ENCODE data around the gene EIF2B1. TPM values are rescaled to one million over a fixed set of nuclear protein-coding genes. Genes with fewer than 3 reads are reported as not detected.

Gene EIF2B1
- total and polyA plus RNA-seq, 9 of the 15 experiments (the other 6 are each of a cell fraction or from before 2014, with no cell fraction given) = 35.7 to 195 (median 67.8) TPM

DNA sequence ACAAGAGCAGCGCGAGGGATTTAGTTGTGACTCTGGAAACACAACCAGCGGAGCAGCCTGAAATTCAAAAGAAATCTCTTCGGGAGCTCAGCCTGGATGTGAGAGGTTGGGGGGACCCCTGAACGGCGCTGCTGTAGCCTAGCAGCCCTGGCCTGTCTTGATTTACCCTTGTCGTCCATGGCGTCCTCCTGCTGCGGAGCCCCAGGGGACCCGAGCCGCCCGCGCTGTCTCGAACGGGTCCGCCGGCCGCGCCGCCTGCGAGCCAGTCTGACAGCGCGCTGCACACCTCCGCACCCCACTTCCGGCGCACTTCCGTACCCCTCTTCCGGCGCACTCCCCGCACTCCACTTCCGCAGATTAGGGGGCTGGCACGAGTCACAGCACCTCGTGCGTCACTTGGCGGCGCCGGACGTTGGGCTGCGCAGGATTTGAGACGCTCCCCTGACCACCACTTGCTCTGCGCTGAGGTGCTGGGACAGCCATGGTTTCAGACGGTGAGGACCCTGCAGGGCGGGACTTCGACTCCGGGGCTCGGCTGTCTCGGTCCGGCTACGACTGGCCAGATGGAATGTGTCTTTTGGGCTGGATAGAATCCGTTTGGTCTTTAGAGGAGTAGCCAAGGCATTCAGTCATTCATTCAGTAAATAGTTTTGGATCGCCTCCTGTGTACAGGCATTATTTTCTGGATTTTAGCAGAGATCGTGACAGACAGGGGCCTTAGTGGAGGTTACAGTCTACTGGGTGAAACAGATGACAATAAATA lies at the start of gene EIF2B1, which contains the start of gene GTF2H3 (continued):
- TF ChIP-seq PPARD (CRISPR knock-in tag; IDR thresholded peaks at IDR 0.05) = no peak
- peak; percentile 93 for TF ChIP-seq SMAD1 (IDR thresholded peaks at IDR 0.05; ENCODE audit: low read depth, low read length, partially characterized antibody)
- TF ChIP-seq CC2D1A (IDR thresholded peaks at IDR 0.05) = no peak; the same call in 1 of the 2 replicates
- TF ChIP-seq PHF21A (IDR thresholded peaks at IDR 0.05; ENCODE audit: borderline replicate concordance, low read depth) = peak; percentile 13; the same call in 1 of the 2 replicates
- TF ChIP-seq ZBTB1 (CRISPR knock-in tag; IDR thresholded peaks at IDR 0.05; ENCODE audit: borderline replicate concordance, low read depth) = peak; percentile 45; the same call in 1 of the 2 replicates
- TF ChIP-seq, protein P1, sequence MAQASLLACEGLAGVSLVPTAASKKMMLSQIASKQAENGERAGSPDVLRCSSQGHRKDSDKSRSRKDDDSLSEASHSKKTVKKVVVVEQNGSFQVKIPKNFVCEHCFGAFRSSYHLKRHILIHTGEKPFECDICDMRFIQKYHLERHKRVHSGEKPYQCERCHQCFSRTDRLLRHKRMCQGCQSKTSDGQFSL (CRISPR knock-in tag; IDR thresholded peaks at IDR 0.05) = no peak
- TF ChIP-seq, protein P1 (tag; IDR thresholded peaks at IDR 0.05) = no peak
- no peak; a peak in 1 of 4 replicates for TF ChIP-seq RAD21 (CRISPR knock-in tag; conservative IDR thresholded peaks at IDR 0.05 in 1 of 2, IDR thresholded peaks at IDR 0.05 in 1 of 2)
- no peak for TF ChIP-seq RUNX1 (IDR thresholded peaks at IDR 0.05; ENCODE audit: low read depth)
- TF ChIP-seq TAF7 (tag; IDR thresholded peaks at IDR 0.05) = peak; percentile 83
- no peak for TF ChIP-seq ZNF644 (tag; IDR thresholded peaks at IDR 0.05; ENCODE audit: low read depth)
- peak; percentile 91 for TF ChIP-seq SAP30 (IDR thresholded peaks at IDR 0.05; ENCODE audit: borderline replicate concordance, insufficient read depth, low read depth, low read length, poor library complexity, severe bottlenecking)
- TF ChIP-seq JUNB (CRISPR knock-in tag; conservative IDR thresholded peaks at IDR 0.05) = no peak
- TF ChIP-seq, protein P2, sequence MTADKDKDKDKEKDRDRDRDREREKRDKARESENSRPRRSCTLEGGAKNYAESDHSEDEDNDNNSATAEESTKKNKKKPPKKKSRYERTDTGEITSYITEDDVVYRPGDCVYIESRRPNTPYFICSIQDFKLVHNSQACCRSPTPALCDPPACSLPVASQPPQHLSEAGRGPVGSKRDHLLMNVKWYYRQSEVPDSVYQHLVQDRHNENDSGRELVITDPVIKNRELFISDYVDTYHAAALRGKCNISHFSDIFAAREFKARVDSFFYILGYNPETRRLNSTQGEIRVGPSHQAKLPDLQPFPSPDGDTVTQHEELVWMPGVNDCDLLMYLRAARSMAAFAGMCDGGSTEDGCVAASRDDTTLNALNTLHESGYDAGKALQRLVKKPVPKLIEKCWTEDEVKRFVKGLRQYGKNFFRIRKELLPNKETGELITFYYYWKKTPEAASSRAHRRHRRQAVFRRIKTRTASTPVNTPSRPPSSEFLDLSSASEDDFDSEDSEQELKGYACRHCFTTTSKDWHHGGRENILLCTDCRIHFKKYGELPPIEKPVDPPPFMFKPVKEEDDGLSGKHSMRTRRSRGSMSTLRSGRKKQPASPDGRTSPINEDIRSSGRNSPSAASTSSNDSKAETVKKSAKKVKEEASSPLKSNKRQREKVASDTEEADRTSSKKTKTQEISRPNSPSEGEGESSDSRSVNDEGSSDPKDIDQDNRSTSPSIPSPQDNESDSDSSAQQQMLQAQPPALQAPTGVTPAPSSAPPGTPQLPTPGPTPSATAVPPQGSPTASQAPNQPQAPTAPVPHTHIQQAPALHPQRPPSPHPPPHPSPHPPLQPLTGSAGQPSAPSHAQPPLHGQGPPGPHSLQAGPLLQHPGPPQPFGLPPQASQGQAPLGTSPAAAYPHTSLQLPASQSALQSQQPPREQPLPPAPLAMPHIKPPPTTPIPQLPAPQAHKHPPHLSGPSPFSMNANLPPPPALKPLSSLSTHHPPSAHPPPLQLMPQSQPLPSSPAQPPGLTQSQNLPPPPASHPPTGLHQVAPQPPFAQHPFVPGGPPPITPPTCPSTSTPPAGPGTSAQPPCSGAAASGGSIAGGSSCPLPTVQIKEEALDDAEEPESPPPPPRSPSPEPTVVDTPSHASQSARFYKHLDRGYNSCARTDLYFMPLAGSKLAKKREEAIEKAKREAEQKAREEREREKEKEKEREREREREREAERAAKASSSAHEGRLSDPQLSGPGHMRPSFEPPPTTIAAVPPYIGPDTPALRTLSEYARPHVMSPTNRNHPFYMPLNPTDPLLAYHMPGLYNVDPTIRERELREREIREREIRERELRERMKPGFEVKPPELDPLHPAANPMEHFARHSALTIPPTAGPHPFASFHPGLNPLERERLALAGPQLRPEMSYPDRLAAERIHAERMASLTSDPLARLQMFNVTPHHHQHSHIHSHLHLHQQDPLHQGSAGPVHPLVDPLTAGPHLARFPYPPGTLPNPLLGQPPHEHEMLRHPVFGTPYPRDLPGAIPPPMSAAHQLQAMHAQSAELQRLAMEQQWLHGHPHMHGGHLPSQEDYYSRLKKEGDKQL (CRISPR knock-in tag; IDR thresholded peaks at IDR 0.05; ENCODE audit: borderline replicate concordance) = no peak
- no peak for TF ChIP-seq MCM3 (IDR thresholded peaks at IDR 0.05)
- peak; percentile 57 to 66; a peak in 3 of 4 replicates for TF ChIP-seq SIX5 (IDR thresholded peaks at IDR 0.05; ENCODE audit: borderline replicate concordance in 1 of 2, insufficient read depth in 1 of 2, low read depth in 1 of 2, low read length in 2 of 2)
- no peak for TF ChIP-seq SNRNP70 (optimal IDR thresholded peaks at IDR 0.05; ENCODE audit: low read depth, low read length)
- no peak for TF ChIP-seq BDP1 (IDR thresholded peaks at IDR 0.05; ENCODE audit: insufficient read depth, insufficient read length)
- no peak for TF ChIP-seq MCM2 (IDR thresholded peaks at IDR 0.05; ENCODE audit: low read depth)
- no peak for TF ChIP-seq CBX5 (IDR thresholded peaks at IDR 0.05; ENCODE audit: borderline replicate concordance, low read depth)
- TF ChIP-seq KLF13 (tag; IDR thresholded peaks at IDR 0.05; ENCODE audit: borderline replicate concordance, low read depth) = no peak
- no peak for TF ChIP-seq DPF2 (IDR thresholded peaks at IDR 0.05)
